ENCODE data around the gene LIPC.

The LIPC gene

DNA sequence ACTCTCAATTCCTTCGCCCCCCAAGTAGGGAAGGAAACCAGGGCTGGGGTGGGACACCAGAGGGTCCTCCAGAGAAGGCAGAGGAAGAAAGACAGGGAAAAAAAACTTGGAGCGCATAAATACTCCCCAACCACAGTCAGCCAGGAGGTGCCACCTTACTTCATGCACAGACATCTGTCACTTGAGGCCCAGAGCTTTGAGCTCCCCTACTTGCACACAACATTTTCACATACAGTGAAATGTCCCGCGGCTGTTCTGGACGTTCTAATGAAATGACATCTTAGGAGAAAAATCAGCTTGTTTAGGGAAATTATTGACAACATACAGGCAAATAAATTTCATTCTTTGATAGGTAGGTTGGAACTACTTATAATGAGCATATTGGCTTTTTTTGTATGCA, 113.0 kb downstream of the LIPC start:
- DNase-seq, result no peak

DNA sequence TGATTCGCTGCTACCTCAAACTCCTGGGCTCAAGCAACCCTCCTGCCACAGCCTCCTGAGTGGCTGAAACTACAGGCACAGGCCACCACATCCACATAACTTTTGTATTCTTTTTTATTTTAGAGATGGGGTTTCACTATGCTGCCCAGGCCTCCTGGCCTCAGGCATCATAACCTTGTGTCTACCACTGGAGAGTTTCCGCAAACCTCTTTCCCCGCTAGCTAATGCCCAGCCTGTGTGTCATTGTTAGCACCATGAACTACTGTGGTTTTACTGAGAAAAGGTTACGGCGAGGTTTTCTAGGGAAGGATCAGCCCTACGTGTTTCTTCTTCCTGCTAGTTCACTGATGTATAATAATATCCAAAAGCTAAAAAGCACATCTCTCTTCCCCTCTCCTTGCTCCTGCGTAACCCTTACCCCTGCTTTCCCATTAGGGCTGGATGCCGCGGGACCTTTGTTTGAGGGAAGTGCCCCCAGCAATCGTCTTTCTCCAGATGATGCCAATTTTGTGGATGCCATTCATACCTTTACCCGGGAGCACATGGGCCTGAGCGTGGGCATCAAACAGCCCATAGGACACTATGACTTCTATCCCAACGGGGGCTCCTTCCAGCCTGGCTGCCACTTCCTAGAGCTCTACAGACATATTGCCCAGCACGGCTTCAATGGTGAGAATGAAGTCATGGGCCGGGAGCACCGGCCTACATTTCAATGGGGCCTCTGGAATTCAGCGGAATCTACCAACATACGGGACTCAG, 113.7 kb downstream of the LIPC start:
- DNase-seq, result no peak

DNA sequence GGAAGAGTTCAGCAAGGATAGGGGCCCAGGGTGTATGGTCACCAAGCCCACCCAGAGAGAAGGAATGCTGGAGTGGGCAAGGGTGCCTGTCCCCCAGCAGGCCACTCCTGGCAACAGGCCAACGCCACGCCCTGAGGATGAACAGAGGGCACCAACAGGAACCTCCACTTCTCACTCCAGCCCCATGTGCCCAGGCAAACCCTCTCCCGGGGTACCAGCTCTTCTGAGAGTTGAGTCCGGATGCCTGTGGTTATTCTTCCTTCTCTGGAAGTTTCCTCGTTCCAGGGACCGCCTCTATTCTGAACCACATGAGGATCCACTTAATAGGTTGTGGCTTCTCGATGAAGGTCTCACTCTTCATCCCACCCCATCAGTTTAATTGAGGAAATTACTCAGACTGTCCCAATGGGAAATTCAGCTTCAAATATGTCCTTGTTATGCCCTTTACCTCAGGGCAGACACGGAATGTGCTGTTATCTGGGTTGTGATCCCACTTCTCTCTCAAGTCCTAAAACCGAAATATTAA, 114.3 kb downstream of the LIPC start:
- no peak for DNase-seq

DNA sequence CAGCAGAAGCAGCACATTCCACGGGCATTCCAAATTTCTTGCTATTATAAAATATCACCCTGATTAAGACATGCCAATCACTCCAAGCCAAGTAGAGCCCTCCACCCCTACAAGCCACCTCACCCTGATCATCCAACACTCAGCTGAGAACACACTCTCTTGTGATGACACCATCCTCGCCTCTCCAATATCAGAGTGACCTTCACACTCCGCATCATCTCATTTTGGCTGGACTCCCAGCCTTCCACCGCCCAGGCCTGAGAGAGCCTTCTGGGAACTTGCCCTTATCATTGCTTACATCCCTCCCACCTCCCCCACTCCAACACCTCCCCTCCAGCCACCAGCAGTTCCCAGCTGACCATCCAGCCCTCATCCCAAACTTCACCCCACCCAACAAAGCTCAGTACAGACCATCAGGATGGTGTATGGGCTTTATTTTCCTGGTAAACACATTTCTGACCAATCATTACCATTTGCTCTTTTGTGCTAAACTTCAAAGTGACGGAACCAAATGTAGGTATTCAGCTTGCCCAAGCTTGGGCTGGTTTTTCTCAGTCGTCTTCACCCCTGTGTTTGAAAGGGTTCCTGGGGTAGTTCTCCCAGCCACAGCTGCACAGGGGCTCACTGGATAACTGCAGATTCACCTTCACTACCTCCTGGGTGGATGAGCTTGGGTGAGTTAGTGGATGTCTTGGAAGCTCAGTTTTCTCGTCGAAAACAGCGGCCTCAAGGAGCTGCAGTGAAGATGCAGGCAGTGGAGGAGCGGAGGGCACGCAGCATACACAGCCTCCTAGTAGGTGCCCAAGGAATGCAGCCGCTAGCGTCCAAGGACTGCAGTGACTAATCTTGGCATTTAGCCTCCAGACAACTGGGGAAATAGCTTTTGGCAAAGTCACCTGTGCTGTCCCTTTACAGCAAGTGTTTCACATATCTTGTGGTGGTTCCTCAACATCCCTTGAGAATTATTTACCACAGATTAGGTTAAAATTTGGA, 115.1 kb downstream of the LIPC start:
- DNase-seq, result no peak

DNA sequence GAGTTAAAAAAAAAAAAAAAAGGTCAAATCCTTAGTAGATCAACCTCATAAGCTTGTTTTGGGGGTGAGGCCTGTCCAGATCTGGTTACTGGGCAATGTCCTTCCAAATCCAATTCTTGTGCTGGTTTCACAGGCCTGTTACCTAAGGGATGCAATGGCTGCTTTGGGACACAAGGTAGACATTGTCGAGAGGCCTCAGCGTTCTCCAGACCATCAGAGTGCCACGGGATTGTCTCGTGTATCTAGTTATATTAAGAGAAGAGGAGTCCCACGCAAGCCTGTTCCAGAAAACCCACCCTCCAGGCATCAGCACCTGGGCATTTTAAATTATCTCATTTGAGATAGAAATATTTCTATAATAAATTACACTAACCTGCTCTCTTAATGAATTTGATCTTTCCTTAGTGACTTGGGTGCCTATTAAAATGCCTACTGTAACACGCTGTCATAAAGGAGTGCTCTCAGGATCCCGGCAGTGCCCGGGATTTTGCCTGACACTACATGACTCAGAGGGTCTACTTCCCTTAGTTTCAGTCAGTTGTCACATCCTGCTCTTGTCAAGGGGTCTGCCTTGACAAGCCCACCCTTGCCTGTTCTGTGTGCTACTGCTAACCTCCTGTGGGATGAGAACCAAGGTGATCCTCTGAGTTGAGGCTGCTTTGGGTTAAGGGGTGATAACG, 116.0 kb downstream of the LIPC start:
- DNase-seq, result no peak

DNA sequence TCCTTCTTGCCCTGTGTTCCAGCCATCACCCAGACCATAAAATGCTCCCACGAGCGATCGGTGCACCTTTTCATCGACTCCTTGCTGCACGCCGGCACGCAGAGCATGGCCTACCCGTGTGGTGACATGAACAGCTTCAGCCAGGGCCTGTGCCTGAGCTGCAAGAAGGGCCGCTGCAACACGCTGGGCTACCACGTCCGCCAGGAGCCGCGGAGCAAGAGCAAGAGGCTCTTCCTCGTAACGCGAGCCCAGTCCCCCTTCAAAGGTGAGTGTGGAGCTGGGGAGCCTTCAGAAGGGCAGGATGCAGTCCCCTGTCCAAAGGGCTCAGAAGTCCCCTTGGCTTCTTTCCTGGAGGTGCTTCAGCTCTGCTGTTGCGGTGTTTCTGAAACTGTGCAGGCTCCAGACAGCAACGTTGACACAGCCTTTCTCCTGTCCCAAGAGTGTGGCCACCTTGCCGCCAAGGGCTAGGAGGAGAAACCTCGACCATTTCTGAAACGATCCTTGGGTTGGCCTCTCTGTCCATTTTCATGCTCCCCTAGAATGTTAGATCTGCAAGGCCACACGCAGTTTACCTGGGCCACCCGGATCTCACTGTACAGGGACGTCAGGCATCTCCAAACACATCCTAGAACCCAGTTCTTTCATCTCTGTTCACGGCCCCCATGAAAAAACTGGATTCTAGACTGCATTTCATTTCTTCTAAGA, 116.7 kb downstream of the LIPC start:
- no peak for DNase-seq

DNA sequence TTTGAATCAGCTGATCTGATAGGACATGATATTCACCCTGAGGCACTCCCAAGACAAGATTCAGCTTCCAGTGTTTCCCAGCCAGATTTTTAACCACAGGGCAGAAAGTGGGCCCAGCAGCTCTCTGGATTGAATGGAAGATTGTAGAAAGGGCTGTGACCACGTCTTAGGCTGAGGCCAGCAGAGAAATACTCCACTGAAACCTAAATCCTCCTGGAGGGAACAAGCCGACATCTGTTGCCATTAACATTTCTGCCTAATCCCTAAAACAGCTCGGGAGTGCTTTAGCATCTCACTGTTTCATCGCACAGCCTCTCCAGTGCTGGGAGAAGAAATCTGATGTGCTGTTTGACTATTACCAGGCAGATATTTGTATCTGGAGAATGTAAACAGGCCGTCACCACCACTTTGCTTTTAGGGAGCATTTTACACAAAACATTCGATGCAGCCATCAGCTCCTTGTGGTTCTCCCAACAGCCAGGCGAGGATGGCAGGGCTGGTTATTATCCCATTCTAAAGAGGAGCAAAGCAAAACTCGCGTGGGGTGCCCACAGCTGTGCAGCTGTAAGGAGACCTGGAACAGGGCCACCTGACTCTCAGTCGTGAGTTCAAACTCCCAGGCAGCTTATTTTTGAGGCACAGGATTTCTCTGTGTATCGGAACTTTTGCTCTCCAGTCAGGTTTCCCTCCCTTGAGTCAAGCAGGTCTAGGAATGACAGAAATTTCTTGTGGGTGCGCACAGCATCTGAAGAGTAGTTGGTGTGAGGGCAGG, 117.4 kb downstream of the LIPC start:
- no peak for DNase-seq

DNA sequence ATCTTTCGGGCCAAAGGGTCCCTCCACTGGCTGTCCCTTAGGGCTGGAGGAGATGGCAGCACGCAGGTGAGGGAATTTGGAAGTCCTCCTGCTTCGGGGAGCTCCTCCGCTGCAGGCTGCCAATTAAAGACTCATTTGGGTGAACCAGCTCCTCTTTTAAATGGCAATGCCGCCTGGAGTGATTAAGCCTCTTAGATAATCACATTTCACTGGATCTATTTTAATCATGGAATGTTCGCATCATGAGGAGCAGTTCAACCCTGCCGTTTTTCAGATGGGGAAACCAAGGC, 117.9 kb downstream of the LIPC start:
- no peak for DNase-seq

DNA sequence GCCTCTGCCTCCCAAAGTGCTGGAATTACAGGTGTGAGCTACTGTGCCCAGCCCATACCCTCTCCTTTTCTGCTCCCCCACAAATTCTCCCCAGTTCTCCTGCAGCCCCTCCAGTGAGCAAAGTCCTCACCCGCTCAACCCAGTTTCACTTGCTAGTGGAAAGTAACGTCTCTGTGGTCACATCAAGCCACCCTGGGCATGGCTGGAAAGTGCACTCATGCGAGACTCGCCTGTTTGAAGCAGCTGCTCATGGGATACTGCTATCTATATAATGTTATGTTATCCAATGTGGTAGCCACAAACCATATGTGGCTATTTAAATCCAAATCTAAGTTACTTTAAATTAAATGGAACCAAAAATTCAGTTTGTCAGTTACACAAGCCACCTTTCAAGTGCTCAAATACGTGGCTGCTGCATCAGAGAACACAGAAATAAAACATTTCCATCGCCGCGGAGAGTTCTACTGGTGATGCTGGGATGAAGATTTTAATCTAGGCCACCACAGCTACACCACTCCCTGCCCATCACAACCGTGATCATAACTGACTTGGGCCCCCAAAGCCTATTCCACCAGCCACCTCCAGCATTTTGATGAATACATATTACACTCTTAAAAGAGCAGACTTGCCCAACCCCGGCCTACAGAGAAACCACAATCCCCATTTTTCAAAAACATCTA, 119.4 kb downstream of the LIPC start:
- DNase-seq, result no peak

DNA sequence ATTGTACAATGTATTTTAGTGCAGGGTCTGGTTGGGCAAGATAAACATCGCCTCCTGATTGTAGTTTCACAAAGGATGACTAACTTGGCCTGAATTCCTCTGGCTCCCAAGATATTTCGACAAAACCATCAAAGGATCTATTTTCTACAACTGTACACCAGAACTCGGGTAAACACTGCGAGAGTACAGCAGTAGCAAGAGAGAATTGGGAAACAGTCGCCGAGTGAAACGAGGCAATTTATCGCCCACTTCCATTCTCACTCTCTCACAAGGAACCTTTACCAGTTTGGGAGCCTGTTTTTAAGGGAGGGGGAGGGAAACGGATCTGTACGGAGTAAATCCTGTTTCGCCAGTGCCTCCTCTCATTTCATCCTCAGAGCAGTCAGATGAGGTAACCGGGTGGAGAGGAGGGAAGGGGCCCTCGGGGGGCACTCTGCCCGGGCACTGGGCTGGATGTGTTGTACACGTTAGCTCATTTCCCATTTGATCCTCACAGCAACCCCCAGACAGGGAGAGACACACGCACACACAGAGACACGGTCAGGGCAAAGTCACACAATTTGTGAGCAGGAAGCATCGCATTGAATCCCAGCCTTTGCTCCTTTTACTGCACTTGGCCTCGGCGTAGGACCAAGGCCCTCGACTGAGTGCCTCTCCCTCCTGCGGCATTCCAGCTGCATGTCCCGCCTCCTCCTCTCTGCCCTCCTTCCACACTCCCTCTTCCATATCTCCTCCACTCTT, 120.1 kb downstream of the LIPC start:
- DNase-seq, result no peak

DNA sequence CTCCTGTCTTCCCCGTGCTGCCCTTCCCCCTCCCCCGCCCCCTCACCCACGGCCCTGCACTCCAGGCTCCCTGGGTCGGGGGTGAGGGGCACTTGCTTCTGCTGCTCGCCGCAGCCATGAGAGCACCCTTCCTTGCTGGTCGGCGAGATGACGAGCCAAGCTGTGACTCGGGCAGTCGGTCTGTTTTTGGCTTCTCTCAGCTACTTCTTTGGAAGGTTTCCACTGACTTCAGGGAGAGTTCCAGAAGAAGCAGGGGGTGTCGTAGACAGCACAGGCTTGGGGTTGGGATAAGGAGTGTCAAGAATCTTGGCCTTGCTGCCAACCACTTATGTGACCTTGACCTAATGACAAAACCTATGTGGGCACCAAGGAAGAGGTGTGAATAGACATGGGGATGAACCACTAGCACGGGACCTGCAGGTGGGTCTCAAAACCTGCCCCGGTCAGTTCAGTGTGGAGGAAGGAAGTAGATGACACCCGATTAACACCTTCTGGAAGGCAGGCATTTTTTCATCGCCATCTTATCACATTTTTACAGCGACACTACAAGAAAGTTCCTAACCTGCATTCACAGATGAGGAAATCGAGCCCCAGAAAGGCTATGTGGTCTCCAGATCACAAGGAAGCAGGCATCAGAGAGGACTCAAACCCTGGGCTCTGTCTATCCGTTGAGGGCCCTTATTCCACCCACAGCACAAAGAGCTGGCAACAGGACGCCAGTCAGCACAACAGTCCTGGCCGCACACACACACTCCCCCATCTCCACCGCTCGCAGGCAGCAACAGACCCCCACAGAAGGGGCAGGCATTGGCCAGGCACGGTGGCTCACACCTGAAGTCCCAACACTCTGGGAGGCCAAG, 120.9 kb downstream of the LIPC start:
- DNase-seq, result no peak

DNA sequence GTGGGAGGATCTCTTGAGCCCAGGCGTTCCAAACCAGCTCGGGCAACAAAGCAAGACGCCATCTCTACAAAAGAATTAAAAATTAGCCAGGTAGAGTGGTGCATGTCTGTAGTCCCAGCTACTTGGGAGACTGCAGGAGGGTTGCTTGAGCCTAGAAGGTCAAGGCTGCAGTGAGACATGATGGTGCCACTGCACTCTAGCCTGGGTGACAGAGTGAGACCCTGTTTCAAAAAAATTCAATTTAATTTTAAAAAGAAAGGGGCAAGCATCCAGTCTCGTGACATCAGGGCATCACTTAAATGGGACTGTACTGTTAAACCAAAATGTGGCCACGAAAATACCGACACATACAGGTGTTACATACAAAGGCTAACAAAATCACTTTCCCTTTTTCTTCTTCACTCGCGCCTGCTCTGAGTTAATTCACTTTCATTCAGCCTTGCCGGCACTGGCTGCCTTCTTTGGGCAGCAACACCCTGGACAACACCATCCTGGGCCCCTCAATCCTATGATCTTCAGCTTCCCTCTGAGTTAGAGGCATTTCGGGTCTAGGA, 121.7 kb downstream of the LIPC start:
- DNase-seq, result no peak

DNA sequence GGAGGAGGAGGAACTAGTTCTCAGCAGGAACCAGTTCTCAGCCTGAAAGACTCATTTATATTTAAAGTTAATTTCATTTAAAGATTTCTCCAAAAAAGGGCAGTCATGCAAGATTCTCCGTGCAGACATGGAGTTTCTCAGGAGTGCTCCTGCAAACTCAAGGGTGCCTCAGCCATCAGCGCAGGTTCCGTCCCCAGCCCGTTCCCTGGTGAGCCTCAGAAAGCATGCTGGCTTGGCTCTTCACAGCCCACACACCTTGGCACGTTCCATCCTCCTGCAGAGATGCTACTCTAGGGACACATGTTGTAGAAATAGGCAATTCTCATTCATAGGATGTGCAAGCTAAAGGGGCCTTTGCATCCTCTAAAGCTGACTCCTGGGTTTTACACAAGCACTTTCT, 123.0 kb downstream of the LIPC start:
- DNase-seq, result no peak

DNA sequence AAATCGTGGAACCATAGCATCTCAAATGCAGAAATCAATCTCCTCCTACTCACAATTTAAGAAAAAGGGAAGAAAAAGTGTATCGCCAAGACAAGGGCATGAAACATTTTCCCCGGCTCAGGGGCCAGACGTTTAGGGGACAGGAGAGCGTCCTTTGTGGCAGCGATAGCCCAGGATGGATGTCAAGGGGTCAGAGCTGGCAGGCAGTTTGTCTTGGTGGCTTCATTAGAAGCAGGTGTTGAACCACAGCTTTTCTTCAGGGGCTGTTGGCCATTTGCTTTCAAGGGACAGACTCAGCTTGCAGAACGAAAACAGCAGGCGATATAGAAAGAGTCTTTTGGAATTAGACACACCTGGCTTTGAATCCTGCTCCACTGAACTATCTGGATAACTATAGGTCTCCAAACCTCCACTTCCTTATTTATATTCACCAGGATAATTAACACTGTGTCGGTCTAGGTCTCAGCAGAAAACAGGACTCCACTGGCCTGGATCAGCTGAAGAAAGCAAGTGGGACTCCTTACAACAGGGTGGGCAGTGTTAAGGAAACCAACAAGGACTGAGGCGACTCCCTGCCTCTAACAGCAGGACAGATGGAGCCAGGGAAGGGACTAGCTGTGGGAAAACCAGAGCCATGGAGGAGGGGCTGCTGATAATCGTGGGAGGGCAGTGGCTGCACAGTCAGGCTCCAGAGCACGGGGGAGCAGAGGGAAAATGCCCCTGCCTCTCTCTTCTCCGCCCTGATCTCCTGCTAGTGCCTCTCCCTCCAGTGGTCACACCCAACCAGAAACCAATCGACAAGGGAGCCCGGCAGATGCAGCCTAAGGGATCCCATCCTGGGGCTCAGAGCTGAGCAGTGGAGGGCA, 123.6 kb downstream of the LIPC start:
- no peak for DNase-seq

DNA sequence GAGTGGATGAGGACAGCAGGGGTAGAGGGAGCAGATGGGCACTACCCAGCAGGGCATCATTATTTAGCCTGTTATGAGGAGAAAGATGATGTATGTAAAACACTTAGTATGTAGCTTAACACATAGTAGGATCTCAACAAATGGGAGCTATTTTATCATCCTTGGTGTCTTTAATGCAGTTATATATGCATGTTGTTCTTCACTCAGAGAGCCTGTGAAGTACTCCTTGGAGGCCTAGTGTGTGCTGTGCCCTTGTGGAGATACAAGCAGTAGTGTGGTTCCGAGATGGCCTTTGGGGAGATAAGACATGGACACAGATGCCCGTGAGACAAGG, 124.2 kb downstream of the LIPC start:
- no peak for DNase-seq

DNA sequence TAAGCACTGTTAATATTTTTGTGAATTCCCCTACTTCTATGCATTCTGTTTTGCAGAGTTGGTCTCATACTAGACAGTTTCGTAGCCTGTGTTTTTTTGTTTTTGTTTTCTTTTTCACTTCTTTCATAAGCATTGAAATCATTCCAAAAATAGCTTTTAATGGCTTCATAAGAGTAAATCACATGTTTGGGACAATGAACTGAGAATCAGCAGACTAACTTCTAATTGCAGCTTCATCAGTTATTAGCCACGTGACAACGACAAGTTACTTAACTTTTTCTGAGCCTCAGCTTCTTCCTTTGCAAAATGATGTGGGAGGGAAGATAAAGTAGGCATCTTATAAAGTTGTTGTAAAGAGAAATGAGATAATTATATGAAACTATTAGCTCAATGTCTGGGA, 124.8 kb downstream of the LIPC start:
- no peak for DNase-seq

DNA sequence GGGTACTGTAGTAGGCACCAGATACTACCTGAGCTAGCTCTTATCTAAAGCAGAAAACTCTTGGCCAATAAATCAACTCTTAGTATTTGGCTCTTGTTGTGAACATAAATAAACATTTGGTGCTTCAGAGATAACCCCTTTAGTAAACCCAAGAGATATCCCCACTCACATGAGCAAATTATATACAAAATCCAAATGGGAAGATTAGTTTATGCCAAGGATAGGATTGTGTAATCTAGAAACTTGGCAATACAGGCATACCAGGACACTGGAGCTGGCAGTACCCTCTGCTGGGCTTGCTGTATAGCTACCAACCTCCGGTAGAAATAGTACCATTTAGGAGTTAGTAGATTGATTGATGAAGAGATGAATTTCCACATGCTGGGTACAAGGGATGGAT, 127.0 kb downstream of the LIPC start:
- no peak for DNase-seq

DNA sequence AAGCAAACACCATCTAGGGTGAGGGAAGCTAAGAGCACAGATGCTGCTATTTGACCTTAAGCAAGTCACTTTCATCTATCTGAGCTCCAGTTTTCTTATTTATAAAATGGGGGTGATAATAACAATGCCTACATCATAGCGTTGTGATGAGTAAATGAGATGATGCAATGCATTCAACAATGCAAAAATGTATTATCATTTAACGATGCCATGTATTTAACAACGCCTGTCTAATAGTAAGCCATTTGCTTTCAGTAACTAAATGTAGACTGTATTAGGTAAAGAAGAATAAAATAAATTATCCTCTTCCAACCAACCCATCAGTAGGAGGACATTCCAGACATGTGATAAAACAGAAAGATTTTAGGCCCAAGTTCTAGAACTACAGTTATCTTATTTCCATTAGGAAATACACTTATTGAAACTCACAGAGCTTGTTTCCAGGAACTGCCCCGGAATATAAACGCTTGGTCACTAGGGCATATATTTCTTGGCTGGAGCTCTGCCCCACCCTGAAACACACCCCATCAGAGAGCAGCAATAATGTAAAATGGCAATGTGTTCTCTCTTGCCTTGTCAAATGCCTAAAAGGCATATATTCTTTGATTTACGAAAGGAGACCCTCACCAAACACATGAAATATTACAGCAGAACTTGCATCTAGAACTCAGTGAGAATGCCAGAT, 128.3 kb downstream of the LIPC start:
- no peak for DNase-seq

Data from NCI-H446 treated with DMSO at 0.1 percent for 48 hours (cell line).